SK-N-SH treated with all-trans-retinoic acid at 6 μM for 48 hours (cell line): ENCODE results near the gene RASSF9.

Experiments
- ATAC-seq: fragments of 200-7000 bp; cut with Tn5 transposase; 3 replicates; pipeline ENCODE4 v1.9.1; 2020; ENCODE audit warnings: mild to moderate bottlenecking, moderate library complexity
- BACH2 ChIP-seq: fragments of 250-450 bp; sonication (Bioruptor Pico); IDR thresholded peaks from 2 replicates; pipeline ENCODE4 v1.9.0; 2021; ENCODE audit warnings: mild to moderate bottlenecking, borderline replicate concordance
- CSDC2 ChIP-seq: fragments of 250-450 bp; sonication (Bioruptor Pico); IDR thresholded peaks from 2 replicates; pipeline ENCODE4 v1.5.0; 2020; ENCODE audit warnings: mild to moderate bottlenecking, moderate library complexity
- ESRRG ChIP-seq: fragments of 250-450 bp; sonication (Bioruptor Pico); IDR thresholded peaks from 2 replicates; pipeline ENCODE4 v1.6.1; 2021; ENCODE audit warnings: mild to moderate bottlenecking
- ISL1 ChIP-seq: fragments of 250-450 bp; sonication (Bioruptor Pico); IDR thresholded peaks from 2 replicates; pipeline ENCODE4 v2.1.2; 2022; ENCODE audit warnings: mild to moderate bottlenecking, moderate library complexity
- OSR1 ChIP-seq: fragments of 250-450 bp; sonication (Bioruptor Pico); IDR thresholded peaks from 2 replicates; pipeline ENCODE4 v1.8.0; 2022; ENCODE audit warnings: moderate library complexity, mild to moderate bottlenecking, inconsistent platforms
- PPARA ChIP-seq: fragments of 250-450 bp; sonication (Bioruptor Pico); IDR thresholded peaks from 2 replicates; pipeline ENCODE4 v1.5.0; 2020; ENCODE audit warnings: mild to moderate bottlenecking, borderline replicate concordance
- SNAI2 ChIP-seq: fragments of 250-450 bp; sonication (Bioruptor Pico); IDR thresholded peaks from 2 replicates; pipeline ENCODE4 v1.5.0; 2020; ENCODE audit warnings: mild to moderate bottlenecking, moderate library complexity
- TCF4 ChIP-seq: fragments of 250-450 bp; sonication (Bioruptor Pico); IDR thresholded peaks from 2 replicates; pipeline ENCODE4 v1.8.0; 2021; ENCODE audit warnings: mild to moderate bottlenecking, moderate library complexity, borderline replicate concordance
- TOX ChIP-seq: fragments of 250-450 bp; sonication (Bioruptor Pico); IDR thresholded peaks from 2 replicates; pipeline ENCODE4 v1.8.0; 2021; ENCODE audit warnings: mild to moderate bottlenecking, moderate library complexity, borderline replicate concordance
- ZC3H10 ChIP-seq: fragments of 250-450 bp; sonication (Bioruptor Pico); IDR thresholded peaks from 2 replicates; pipeline ENCODE4 v1.5.1; 2021; ENCODE audit warnings: mild to moderate bottlenecking, moderate library complexity
- ZFP3 ChIP-seq: fragments of 250-450 bp; sonication (Bioruptor Pico); IDR thresholded peaks from 2 replicates; pipeline ENCODE4 v1.5.0; 2020; ENCODE audit warnings: mild to moderate bottlenecking, moderate library complexity
- ZFP30 ChIP-seq: fragments of 450-650 bp; formaldehyde crosslinking; IDR thresholded peaks from 2 replicates; pipeline ENCODE4 v1.5.0; 2022; ENCODE audit warnings: mild to moderate bottlenecking, moderate library complexity
- ZNF565 ChIP-seq: fragments of 450-650 bp; formaldehyde crosslinking; conservative IDR thresholded peaks from 2 replicates; pipeline ENCODE4 v1.5.0; 2020; ENCODE audit warnings: low read depth, mild to moderate bottlenecking, moderate library complexity
- ZNF8 ChIP-seq: fragments of 450-650 bp; formaldehyde crosslinking; IDR thresholded peaks from 2 replicates; pipeline ENCODE4 v1.5.0; 2020; ENCODE audit warnings: mild to moderate bottlenecking, moderate library complexity
- TF ChIP-seq, protein P1 (sequence below): fragments of 250-450 bp; sonication (Bioruptor Pico); IDR thresholded peaks from 2 replicates; pipeline ENCODE4 v1.8.0; 2021; ENCODE audit warnings: low read depth, mild to moderate bottlenecking, moderate library complexity, borderline replicate concordance
- TF ChIP-seq, protein P2 (sequence below): fragments of 250-450 bp; sonication (Bioruptor Pico); IDR thresholded peaks from 2 replicates; pipeline ENCODE4 v1.5.1; 2020; ENCODE audit warnings: low read depth, mild to moderate bottlenecking, moderate library complexity
- TF ChIP-seq, protein P3 (sequence below): fragments of 250-450 bp; sonication (Bioruptor Pico); IDR thresholded peaks from 2 replicates; pipeline ENCODE4 v1.8.0; 2020; ENCODE audit warnings: mild to moderate bottlenecking, moderate library complexity, borderline replicate concordance
- TF ChIP-seq, protein P4 (sequence below): fragments of 250-450 bp; sonication (Bioruptor Pico); IDR thresholded peaks from 2 replicates; pipeline ENCODE4 v1.5.0; 2020; ENCODE audit warnings: mild to moderate bottlenecking, moderate library complexity

The RASSF9 gene

DNA sequence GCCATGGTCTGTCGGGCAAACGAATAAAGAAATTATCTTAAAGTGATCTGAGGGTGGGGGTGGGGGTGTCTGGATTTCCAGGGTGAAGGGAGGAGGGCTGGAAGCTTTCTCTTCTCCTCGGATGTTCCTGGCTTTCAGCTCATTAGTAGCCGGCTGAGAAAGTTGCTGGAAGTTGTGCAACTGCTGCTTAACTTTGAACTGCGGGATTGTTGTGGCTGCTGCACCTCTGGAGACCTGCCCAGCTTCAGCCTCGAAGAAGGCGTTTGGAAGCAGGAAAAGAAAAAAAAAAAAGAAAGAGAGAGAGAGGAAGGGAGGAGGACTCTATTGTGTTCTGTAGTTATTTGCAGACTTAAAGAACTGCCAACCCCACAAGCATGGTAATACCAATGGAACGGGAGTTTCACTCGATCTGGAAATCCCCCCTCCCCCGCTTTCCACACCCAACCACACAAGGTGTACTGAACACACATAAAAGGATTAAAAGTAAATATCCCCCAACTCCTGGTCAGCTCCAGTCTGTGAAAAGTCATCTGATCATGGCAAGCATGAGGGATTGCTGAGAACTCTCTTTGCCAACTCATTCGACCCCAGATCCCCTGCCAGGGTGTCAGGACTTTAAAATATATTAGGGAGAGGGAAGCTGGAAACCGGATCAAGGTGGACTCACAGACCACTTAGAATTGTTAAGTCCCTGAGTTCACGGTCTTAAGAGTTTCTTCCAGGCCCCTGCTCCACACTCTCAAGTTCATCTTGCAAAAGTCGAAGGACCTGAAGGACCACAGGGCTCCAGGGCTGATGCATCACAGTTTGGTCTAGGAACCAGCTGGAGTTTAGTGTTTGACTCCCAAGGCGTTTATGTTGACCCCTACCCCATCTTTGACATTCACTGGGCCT is at the start of gene RASSF9:
TSS of gene RASSF9 (minus strand) at position 213 of the 894 bp plus-strand sequence. CDS start at position 5, 208 bp downstream.
- ATAC-seq: peak; percentile 53
- TF ChIP-seq TOX (CRISPR knock-in tag) (no peak), ZFP3 (CRISPR knock-in tag) (no peak)

DNA sequence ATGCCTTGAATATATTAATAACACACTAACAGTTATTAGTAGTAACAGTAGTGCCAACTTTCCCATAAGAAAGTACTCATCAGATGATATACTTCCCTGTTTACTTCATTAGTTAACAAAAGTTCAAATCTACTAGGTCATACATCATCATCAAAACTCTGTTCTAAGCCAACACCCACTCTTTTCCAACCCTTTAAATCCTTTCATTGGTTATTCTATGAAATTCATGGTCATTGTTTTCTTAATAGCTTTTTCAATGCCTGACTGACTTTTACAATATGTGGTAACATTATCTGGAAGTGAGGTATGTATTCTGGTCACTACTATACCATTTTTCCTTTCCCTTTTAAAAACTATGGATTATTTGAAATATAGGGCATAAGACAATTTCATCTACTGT is 47.6 kb upstream of the RASSF9 start:
- TF ChIP-seq SNAI2 (CRISPR knock-in tag) (no peak), ESRRG (CRISPR knock-in tag) (no peak), ZFP30 (no peak), BACH2 (CRISPR knock-in tag) (no peak), ZNF8 (no peak), ZNF565 (CRISPR knock-in tag) (no peak), TOX (CRISPR knock-in tag) (no peak), PPARA (CRISPR knock-in tag) (no peak)
- TF ChIP-seq, protein P1, sequence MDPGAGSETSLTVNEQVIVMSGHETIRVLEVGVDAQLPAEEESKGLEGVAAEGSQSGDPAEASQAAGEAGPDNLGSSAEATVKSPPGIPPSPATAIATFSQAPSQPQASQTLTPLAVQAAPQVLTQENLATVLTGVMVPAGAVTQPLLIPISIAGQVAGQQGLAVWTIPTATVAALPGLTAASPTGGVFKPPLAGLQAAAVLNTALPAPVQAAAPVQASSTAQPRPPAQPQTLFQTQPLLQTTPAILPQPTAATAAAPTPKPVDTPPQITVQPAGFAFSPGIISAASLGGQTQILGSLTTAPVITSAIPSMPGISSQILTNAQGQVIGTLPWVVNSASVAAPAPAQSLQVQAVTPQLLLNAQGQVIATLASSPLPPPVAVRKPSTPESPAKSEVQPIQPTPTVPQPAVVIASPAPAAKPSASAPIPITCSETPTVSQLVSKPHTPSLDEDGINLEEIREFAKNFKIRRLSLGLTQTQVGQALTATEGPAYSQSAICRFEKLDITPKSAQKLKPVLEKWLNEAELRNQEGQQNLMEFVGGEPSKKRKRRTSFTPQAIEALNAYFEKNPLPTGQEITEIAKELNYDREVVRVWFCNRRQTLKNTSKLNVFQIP (CRISPR knock-in tag): no peak
- ATAC-seq: no peak

DNA sequence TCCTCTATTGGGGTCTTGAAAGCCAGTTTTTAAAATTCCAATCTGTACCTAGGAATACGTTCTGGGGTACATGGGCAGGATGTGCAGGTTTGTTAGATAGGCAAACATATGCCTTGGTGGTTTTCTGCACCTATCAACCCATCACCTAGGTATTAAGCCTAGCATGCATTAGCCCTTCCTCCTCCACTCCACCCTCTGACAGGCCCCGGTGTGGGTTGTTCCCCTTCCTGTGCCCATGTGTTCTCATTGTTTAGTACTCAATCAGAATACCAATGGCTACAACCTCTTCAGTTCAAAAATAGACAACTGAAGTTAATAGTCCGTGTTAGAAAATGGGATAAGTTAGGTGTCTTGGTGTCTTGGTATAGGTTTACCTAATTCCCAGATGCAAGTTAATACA is 41.2 kb upstream of the RASSF9 start:
- TF ChIP-seq CSDC2 (CRISPR knock-in tag) (no peak), ISL1 (CRISPR knock-in tag) (no peak), ZFP3 (CRISPR knock-in tag) (no peak), ZFP30 (no peak), OSR1 (CRISPR knock-in tag) (no peak), TCF4 (no peak), ESRRG (CRISPR knock-in tag) (no peak), ZNF565 (CRISPR knock-in tag) (no peak)
- TF ChIP-seq, protein P2, sequence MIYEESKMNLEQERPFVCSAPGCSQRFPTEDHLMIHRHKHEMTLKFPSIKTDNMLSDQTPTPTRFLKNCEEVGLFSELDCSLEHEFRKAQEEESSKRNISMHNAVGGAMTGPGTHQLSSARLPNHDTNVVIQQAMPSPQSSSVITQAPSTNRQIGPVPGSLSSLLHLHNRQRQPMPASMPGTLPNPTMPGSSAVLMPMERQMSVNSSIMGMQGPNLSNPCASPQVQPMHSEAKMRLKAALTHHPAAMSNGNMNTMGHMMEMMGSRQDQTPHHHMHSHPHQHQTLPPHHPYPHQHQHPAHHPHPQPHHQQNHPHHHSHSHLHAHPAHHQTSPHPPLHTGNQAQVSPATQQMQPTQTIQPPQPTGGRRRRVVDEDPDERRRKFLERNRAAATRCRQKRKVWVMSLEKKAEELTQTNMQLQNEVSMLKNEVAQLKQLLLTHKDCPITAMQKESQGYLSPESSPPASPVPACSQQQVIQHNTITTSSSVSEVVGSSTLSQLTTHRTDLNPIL: no peak
- TF ChIP-seq, protein P1 (CRISPR knock-in tag): no peak
- TF ChIP-seq, protein P3, sequence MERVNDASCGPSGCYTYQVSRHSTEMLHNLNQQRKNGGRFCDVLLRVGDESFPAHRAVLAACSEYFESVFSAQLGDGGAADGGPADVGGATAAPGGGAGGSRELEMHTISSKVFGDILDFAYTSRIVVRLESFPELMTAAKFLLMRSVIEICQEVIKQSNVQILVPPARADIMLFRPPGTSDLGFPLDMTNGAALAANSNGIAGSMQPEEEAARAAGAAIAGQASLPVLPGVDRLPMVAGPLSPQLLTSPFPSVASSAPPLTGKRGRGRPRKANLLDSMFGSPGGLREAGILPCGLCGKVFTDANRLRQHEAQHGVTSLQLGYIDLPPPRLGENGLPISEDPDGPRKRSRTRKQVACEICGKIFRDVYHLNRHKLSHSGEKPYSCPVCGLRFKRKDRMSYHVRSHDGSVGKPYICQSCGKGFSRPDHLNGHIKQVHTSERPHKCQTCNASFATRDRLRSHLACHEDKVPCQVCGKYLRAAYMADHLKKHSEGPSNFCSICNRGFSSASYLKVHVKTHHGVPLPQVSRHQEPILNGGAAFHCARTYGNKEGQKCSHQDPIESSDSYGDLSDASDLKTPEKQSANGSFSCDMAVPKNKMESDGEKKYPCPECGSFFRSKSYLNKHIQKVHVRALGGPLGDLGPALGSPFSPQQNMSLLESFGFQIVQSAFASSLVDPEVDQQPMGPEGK: no peak
- TF ChIP-seq, protein P4, sequence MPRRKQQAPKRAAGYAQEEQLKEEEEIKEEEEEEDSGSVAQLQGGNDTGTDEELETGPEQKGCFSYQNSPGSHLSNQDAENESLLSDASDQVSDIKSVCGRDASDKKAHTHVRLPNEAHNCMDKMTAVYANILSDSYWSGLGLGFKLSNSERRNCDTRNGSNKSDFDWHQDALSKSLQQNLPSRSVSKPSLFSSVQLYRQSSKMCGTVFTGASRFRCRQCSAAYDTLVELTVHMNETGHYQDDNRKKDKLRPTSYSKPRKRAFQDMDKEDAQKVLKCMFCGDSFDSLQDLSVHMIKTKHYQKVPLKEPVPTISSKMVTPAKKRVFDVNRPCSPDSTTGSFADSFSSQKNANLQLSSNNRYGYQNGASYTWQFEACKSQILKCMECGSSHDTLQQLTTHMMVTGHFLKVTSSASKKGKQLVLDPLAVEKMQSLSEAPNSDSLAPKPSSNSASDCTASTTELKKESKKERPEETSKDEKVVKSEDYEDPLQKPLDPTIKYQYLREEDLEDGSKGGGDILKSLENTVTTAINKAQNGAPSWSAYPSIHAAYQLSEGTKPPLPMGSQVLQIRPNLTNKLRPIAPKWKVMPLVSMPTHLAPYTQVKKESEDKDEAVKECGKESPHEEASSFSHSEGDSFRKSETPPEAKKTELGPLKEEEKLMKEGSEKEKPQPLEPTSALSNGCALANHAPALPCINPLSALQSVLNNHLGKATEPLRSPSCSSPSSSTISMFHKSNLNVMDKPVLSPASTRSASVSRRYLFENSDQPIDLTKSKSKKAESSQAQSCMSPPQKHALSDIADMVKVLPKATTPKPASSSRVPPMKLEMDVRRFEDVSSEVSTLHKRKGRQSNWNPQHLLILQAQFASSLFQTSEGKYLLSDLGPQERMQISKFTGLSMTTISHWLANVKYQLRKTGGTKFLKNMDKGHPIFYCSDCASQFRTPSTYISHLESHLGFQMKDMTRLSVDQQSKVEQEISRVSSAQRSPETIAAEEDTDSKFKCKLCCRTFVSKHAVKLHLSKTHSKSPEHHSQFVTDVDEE (CRISPR knock-in tag): no peak

DNA sequence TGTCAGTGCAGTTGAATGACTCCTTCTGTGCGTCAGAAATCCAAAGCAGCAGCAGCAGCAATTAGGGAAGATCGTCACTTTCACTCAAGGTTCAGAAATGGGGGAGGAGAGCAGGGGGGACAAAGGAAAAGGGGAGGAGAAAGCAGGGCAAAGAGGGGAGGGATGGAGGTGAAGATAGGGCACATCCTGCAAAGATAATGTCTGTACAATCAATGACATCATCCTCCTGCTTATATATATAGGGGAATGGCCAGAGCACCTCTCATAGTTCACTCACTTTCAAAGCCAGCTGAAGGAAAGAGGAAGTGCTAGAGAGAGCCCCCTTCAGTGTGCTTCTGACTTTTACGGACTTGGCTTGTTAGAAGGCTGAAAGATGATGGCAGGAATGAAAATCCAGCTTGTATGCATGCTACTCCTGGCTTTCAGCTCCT is 37.8 kb upstream of the RASSF9 start, which contains the start of gene NTS:
TSS of gene NTS (plus strand) at position 265 of the 431 bp plus-strand sequence. CDS start at position 374, 109 bp downstream.
- peak; percentile 70 for ATAC-seq
- TF ChIP-seq, protein P2: no peak
- TF ChIP-seq ISL1 (CRISPR knock-in tag) (no peak), ZC3H10 (CRISPR knock-in tag) (no peak), ZNF8 (no peak), TCF4 (no peak), TOX (CRISPR knock-in tag) (no peak), OSR1 (CRISPR knock-in tag) (no peak)

More for the DNA sequence above, 41.2 kb upstream of the RASSF9 start:
- no peak for ATAC-seq
